HepG2 (cell line): ENCODE data around the gene FAM219A. TPM values are rescaled to one million over a fixed set of nuclear protein-coding genes. Genes with fewer than 3 reads are reported as not detected.

ENCODE experiments used
- ARNT ChIP-seq: fragments of 450-650 bp; IDR thresholded peaks from 2 replicates; pipeline ENCODE4 v1.6.1; 2017
- ARNT2 ChIP-seq: sonication (generic); formaldehyde crosslinking; IDR thresholded peaks from 2 replicates; pipeline ENCODE4 v1.8.0; 2022; ENCODE audit warnings: mild to moderate bottlenecking, low read depth, missing genetic modification reagents, moderate library complexity
- CC2D1A ChIP-seq: sonication (generic); formaldehyde crosslinking; IDR thresholded peaks from 2 replicates; pipeline ENCODE4 v1.8.1; 2023; ENCODE audit warnings: mild to moderate bottlenecking, missing genetic modification reagents
- HDAC2 ChIP-seq: sonication (generic); formaldehyde crosslinking; IDR thresholded peaks from 2 replicates; pipeline ENCODE4 v1.4.0; 2020; ENCODE audit warnings: missing genetic modification reagents
- HIVEP1 ChIP-seq: sonication (generic); formaldehyde crosslinking; IDR thresholded peaks from 2 replicates; pipeline ENCODE4 v1.4.0; 2020; ENCODE audit warnings: mild to moderate bottlenecking, missing genetic modification reagents
- JUNB ChIP-seq: sonication (generic); formaldehyde crosslinking; IDR thresholded peaks from 2 replicates; pipeline ENCODE4 v1.8.0; 2022; ENCODE audit warnings: missing genetic modification reagents, mild to moderate bottlenecking, borderline replicate concordance
- NFKB2 ChIP-seq: sonication (generic); formaldehyde crosslinking; IDR thresholded peaks from 2 replicates; pipeline ENCODE4 v1.4.0; 2020; ENCODE audit warnings: missing genetic modification reagents, borderline replicate concordance
- NFYC ChIP-seq: IDR thresholded peaks from 2 replicates; pipeline ENCODE4 v1.6.1; 2016; ENCODE audit warnings: missing genetic modification reagents, missing compliant biosample characterization
- RFX1 ChIP-seq: fragments of 450-650 bp; IDR thresholded peaks from 2 replicates; pipeline ENCODE4 v1.6.1; 2017
- RFXAP ChIP-seq: sonication (generic); formaldehyde crosslinking; IDR thresholded peaks from 2 replicates; pipeline ENCODE4 v1.4.0; 2020; ENCODE audit warnings: missing genetic modification reagents, borderline replicate concordance
- SMC3 ChIP-seq: IDR thresholded peaks from 2 replicates; pipeline ENCODE4 v1.6.1; 2011; ENCODE audit warnings: low read length, improper control_type of control experiment
- SPEN ChIP-seq: sonication (generic); formaldehyde crosslinking; IDR thresholded peaks from 2 replicates; pipeline ENCODE4 v1.5.1; 2020; ENCODE audit warnings: low read depth, mild to moderate bottlenecking, missing genetic modification reagents
- TAF15 ChIP-seq: fragments of 200-400 bp; formaldehyde crosslinking; IDR thresholded peaks from one replicate; pipeline ENCODE4 v1.6.1; 2018; ENCODE audit warnings: mild to moderate bottlenecking, low read depth, low read length; ENCODE audit not compliant: poor library complexity, severe bottlenecking
- XRCC5 ChIP-seq: fragments of 200-400 bp; formaldehyde crosslinking; optimal IDR thresholded peaks from 2 replicates; pipeline ENCODE3; 2017; ENCODE audit warnings: mild to moderate bottlenecking, low read length
- ZBTB44 ChIP-seq: sonication (generic); formaldehyde crosslinking; IDR thresholded peaks from 2 replicates; pipeline ENCODE4 v1.4.0; 2020; ENCODE audit warnings: missing genetic modification reagents
- ZNF160 ChIP-seq: sonication (generic); formaldehyde crosslinking; IDR thresholded peaks from 2 replicates; pipeline ENCODE4 v1.8.0; 2022; ENCODE audit warnings: mild to moderate bottlenecking, inconsistent platforms, missing genetic modification reagents
- ZNF546 ChIP-seq: sonication (generic); formaldehyde crosslinking; conservative IDR thresholded peaks from 2 replicates; pipeline ENCODE4 v1.8.1; 2023; ENCODE audit warnings: mild to moderate bottlenecking, missing genetic modification reagents
- ZNF563 ChIP-seq: sonication (generic); formaldehyde crosslinking; IDR thresholded peaks from 2 replicates; pipeline ENCODE4 v1.8.0; 2022; ENCODE audit warnings: mild to moderate bottlenecking, moderate library complexity, missing genetic modification reagents
- ZNF574 ChIP-seq: sonication (generic); formaldehyde crosslinking; IDR thresholded peaks from 2 replicates; pipeline ENCODE4 v1.4.0; 2020; ENCODE audit warnings: missing genetic modification reagents
- ZNF670 ChIP-seq: sonication (generic); formaldehyde crosslinking; IDR thresholded peaks from 2 replicates; pipeline ENCODE4 v1.8.0; 2022; ENCODE audit warnings: mild to moderate bottlenecking, missing genetic modification reagents, borderline replicate concordance
- polyA plus RNA-seq, 8 experiments: library from polyadenylated mRNA; depleted of rRNA in 3 of 8; stranded (reverse) in 7 of 8; unstranded in 1 of 8; fragments of >200 nt; fragmentation: Illumina TruSeq in 4 of 8; extraction: Trizol in 4 of 8; gene quantifications; 2 replicates each; pipeline versions ENCODE4 v1.2.1 to v1.2.3, GENCODE V29; 2011 to 2016; ENCODE audit warnings: low read depth in 4 of 8, missing spikeins in 1 of 8, mixed read lengths in 1 of 8; ENCODE audit not compliant: insufficient read depth in 1 of 8
- total RNA-seq, 5 experiments: library from RNA; depleted of rRNA; stranded (reverse); fragments of >200 nt; fragmentation: Illumina TruSeq; extraction: Trizol; gene quantifications; 2 replicates each; pipeline ENCODE4 v1.2.3, GENCODE V29; 2016; ENCODE audit warnings: low read depth in 1 of 5
- TF ChIP-seq, protein P1 (sequence below): IDR thresholded peaks from 2 replicates; pipeline ENCODE4 v1.6.1; 2018; ENCODE audit warnings: missing genetic modification reagents, mild to moderate bottlenecking, missing compliant biosample characterization

FAM219A gene
- total and polyA plus RNA-seq, 2 of the 13 experiments (the other 11 are each of a cell fraction or from before 2014, with no cell fraction given) = 3.9 to 6.4 TPM

DNA sequence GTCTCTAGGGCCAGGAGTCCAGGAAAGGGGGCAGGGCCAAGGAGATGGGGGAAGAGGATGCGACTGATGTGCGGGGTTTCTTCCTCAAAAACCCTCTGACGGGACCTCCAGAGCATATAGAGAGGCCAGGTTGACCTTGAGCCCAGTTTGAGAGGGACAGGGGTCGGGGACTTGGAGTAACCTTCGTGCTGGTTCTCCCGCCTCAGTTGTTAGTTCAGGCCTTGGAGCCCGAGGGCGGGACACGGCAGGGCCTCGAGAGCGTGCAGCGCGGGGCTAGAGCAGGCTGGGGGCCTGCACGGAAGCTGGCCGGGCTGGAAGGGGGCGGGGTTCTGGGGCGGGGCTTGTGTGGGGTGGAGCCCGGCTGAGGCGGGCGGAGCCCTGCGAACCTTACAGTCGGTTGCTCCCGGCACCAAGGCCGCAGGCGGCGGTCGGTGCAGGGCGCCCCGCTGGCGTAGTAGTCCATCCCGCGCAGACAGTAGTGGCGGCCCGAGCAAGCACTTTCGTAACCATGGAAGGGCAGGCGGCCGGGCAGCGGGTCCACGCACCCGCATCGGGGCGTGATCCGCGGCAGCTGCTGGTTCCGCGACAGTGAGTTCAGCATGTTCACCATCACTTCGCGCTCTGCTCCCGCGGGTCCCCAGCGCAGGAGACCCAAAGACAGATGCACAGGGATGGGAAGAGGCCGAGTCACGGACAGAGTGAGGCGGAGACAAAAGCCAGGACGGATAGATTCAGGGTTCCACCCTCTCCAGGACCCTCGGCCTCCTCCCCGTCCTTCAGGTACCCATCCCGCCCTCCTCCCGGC is 77.7 kb downstream of the FAM219A start (continued):
- TF ChIP-seq ZNF574 (CRISPR knock-in tag) (peak; percentile 75), ZBTB44 (CRISPR knock-in tag) (peak; percentile 71; the same call in 1 of the 2 replicates), ZNF160 (CRISPR knock-in tag) (no peak; the same call in 1 of the 2 replicates), CC2D1A (0 out of 2 replicates have a peak, but pooled peaks have one; percentile 57), HIVEP1 (CRISPR knock-in tag) (peak; percentile 76), XRCC5 (no peak), ZNF563 (CRISPR knock-in tag) (peak; percentile 63; the same call in 1 of the 2 replicates), HDAC2 (no peak; the same call in 1 of the 2 replicates), NFYC (CRISPR knock-in tag) (no peak), ARNT2 (CRISPR knock-in tag) (peak; percentile 92; the same call in 1 of the 2 replicates), ZNF546 (CRISPR knock-in tag) (no peak), JUNB (peak; percentile 46; the same call in 1 of the 2 replicates), RFXAP (no peak), SPEN (CRISPR knock-in tag) (peak; percentile 53; the same call in 1 of the 2 replicates), RFX1 (no peak), SMC3 (no peak), ARNT (no peak), TAF15 (no peak), NFKB2 (peak; percentile 92), ZNF670 (peak; percentile 81; the same call in 1 of the 2 replicates)
- TF ChIP-seq, protein P1, sequence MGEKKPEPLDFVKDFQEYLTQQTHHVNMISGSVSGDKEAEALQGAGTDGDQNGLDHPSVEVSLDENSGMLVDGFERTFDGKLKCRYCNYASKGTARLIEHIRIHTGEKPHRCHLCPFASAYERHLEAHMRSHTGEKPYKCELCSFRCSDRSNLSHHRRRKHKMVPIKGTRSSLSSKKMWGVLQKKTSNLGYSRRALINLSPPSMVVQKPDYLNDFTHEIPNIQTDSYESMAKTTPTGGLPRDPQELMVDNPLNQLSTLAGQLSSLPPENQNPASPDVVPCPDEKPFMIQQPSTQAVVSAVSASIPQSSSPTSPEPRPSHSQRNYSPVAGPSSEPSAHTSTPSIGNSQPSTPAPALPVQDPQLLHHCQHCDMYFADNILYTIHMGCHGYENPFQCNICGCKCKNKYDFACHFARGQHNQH = peak; percentile 71
